Pulmonary artery endothelial cell (primary cell): ENCODE measurements around the gene NIP7. TPM values are rescaled to one million over a fixed set of nuclear protein-coding genes. Genes with fewer than 3 reads are reported as not detected.
"Not testable (repeated sequence)": the region's sequence is repeated elsewhere in the genome, so short reads cannot be mapped to it uniquely, and the experiment has no call there.

Experiments used
- DNase-seq: peaks from one replicate; pipeline ENCODE4 v3.0.0-alpha.2; 2011; ENCODE audit warnings: low read depth, low spot score
- total RNA-seq: library from RNA; depleted of rRNA; stranded (reverse); fragments of >200 nt; gene quantifications from 2 replicates; pipeline ENCODE4 v1.2.3, GENCODE V29; 2014

The NIP7 gene
- total RNA-seq, 1 donor from 2014 or later, result 39.8 TPM

- DNase-seq, result no peak
Measured at GRCh38 chr16:69344171-69344570, 4.6 kb downstream of the NIP7 start.

GRCh38 chr16:69345923-69346322 is 6.4 kb downstream of the NIP7 start:
- DNase-seq, result no peak

DNA sequence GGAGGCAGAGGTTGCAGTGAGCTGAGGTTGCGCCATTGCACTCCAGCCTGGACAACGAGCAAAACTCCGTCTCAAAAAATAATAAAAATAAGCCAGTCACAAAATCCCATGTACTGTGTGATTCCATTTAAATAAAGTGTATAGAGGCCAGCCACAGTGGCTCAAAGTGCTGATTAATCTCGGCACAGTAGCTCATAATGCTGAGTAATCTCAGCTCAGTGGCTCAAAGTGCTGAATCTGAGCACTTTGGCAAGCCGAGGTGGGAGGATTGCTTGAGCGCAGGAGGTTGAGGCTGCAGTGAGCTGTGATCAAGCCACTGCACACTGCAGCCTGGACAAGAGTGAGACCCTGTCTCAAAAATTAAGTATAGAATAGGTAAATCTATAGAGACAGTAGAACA is 7.1 kb downstream of the NIP7 start:
- no peak for DNase-seq

DNA sequence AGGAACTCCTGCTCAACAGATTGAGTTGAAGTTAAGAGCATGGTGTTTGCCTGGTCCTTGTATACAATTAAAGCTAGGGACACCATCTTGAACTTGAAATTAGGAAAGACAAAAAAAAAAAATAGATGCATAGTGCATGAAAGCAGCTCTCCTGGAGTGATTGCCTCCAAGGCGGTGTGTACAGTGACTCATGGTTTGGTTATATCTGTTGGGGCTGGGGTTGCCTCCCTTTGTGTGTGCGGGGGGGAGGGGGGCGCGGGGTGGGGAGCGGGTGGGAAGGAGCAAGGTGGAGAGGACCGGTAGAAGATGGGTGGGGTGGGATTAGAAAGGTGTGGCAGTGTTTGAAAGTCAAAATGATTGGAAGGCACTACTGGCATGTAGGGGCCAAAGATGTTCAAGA is 8.7 kb downstream of the NIP7 start:
- no peak for DNase-seq

DNA sequence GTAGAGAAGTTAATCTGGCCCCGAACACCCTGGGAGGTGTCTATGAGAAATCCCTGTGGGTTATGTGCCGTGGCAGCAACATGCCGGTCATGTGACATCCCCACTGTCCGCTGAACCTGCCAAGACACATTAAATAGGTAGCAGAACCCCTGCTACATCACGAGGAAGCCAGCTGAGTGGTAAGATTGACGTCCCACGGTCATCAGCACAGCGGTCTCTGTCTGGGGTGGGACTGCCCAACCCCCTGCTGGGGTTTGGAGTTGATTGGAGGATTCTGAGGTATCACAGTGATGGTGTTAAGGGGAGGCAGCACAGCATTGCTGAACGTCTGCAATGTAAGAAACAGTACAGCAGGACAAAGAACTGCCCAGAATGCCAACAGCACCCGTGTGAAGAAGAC is 10.0 kb downstream of the NIP7 start:
- no peak for DNase-seq

DNA sequence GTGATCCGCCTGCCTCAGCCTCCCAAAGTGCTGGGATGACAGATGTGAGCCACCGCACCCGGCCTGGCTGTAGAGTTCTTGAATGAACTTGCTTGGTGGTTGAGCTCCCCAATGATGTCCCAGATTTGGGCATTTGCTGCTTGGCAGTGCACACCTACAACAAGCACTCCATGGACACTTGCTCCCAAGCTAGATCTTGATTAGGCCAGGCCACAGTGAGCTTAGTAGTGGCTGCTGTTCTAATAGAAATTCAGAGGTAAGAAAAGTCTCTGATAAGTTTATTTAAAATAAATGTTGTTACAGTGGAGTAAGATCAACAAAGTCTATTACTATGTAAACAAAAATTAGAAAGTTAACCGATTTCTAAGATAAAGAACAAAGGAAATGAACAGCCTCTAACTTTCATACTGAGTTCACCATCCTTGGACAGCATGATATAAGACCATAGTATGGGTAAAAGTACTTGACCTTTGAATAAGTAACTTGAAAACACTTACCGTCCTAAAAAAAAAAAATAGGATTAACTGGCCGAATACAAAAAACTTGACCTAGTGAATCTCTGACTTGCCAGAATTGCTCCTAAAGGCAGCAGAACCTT is 11.1 kb downstream of the NIP7 start:
- no peak for DNase-seq

DNA sequence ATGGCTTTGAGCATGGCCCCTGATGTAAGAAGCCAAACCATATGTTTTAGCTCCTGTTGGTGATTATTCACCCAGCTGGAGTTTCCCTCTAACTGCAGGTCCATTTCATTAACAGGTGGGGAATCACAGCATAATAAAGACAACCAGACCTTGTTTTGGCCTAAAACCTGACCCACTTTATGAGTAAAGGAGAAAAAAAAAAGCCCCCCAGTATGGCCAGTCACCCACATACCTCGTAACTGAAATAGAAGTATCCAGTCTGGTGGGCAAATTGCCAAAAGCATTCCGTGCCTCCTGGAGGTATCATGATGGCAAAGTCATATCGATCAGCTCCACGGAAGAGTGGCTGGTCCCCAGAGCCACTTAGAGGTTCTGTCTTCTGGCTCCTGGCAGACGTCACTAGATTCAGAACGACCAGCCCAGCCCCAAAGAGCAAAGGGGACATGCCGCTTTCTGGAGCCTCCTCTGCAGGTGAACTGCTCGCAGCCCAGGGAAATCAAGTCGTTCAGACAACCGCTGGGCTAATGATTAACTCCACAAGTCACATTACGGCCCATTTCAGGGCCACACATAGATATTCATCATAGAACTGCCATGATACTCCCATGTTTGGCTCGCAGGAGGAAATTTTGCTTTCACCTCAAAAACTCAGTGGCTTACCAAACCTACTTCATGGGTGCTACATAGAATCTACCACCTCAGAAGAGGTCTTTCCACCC is 11.9 kb downstream of the NIP7 start, which contains the start of gene TMED6:
Gene TMED6 (minus strand): TSS at position 478 of the 719 bp plus-strand sequence. CDS start 33 bp downstream, at position 445.
- DNase-seq, result no peak

GRCh38 chr16:69360070-69360469 is 20.5 kb downstream of the NIP7 start:
- not testable (repeated sequence) for DNase-seq

- no peak for DNase-seq
Measured at GRCh38 chr16:69363281-69363717, 23.7 kb downstream of the NIP7 start.

DNA sequence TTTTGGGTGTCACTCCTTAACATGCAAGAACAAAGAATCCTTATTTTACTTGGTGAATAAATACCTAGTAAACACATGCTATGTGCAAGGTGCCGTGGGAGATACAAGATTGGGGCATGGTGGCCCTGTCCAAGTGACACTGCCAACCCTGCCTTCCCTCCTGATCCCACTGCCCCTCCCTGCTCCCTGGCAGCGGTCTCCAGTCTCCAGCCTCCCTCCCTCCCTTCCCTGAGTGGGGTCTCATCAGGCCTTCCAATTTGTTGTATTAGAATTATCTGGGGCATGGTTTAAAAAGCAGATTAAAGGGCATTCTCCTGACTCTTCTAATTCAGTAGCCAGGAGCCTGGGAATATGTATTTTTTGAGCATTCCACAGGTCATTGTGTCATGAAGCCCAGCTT is 24.5 kb downstream of the NIP7 start:
- no peak for DNase-seq

- no peak for DNase-seq
Measured at GRCh38 chr16:69365901-69366300, 26.3 kb downstream of the NIP7 start.

DNA sequence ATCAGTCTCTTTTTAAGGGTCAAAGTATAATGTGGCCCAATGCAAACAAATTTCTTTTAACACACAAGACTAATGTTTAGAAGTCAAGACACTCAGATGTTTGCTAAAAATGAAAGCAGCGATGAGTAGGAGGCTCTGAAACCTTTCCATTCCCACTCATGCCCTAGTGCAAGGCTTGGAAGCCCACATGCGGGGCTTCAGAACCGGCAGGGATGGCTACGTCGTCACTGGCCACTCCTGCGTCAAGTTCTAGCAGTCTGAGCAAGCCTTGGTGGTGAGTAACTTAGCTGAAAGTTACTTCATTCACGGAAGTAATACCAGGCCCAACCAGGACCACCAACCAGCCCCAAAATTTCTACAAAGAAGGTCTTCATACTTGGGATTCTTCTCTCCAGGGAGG is 26.9 kb downstream of the NIP7 start:
- no peak for DNase-seq

- DNase-seq, result peak; percentile 39
Measured at GRCh38 chr16:69367980-69368379, 28.4 kb downstream of the NIP7 start.

GRCh38 chr16:69368866-69369265 is 29.3 kb downstream of the NIP7 start:
- no peak for DNase-seq

DNA sequence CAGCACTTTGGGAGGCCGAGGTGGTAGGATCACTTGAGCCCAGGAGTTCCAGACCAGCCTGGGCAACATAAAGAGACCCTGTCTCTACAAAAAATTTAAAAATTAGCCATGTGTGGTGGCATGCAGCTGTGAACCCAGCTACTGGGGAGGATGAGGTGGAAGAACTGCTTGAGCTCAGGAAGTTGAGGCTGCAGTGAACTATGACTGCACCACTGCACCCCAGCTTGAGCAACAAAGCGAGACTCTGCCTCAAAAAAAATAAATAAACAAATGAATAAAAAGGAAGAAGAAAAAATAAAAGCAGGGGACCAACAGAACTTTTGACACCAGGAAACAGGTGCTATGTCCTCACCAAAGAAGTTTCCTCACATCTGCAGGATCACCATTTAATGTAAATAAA is 32.0 kb downstream of the NIP7 start:
- no peak for DNase-seq

- no peak for DNase-seq
Measured at GRCh38 chr16:69373019-69373418, 33.4 kb downstream of the NIP7 start.

GRCh38 chr16:69376393-69377059 is 37.0 kb downstream of the NIP7 start:
- DNase-seq, result no peak

DNA sequence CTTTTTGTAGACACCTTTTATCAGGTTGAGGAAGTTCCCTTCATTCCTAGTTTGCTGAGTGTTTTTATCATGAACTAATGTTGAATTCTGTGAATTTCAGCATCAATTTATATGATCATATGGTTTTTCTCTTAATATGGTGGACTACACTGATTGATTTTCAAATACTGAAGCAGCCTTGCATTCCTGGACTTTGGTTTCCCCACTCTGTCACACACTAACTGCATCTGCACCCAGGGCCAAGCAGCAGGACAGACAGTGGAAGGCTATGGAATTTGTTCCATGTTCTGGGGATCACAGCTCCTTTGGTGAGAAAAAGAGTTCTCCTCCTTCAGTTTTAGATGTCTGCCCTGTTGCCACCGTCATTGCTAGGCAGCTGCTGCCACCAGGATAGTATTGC is 38.5 kb downstream of the NIP7 start:
- no peak for DNase-seq

- no peak for DNase-seq
Measured at GRCh38 chr16:69378760-69379159, 39.2 kb downstream of the NIP7 start.

DNA sequence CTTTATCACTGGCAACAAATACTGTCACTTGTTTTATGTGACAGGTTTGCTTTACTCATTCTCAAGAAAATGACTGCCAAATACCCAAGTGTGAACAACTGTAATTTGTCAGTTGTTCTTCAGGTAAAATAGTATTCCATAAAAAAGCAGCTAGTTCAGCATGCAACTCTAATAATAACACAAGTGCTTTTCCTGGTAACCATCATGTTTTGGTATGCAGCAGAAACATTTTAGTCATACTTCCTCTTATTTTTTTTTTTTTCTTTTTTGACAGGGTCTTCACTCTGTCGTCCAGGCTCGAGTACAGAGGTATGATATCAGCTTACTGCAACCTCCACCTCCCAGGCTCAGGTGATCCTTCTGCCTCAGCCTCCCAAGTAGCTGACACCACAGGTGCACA is 41.7 kb downstream of the NIP7 start:
- no peak for DNase-seq

DNA sequence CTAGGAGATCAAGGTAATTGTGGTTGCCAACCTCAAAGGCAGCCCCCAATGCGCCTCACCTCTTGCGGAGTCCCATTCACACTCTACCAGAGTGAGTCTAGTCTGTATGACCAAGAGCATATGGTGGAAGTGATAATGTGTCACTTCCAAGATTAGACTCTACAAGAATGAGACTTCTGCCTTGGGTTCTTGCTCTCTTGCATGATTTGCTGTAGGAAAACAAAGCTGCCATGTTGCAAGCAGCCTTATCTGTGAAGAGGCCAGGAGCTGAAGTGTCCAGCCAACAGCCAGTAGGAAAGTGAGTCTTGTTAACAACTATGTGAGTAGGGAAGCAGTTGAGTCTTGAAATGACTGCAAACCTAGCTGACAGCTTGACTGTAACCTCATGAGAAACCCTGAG is 42.8 kb downstream of the NIP7 start:
- no peak for DNase-seq

DNA sequence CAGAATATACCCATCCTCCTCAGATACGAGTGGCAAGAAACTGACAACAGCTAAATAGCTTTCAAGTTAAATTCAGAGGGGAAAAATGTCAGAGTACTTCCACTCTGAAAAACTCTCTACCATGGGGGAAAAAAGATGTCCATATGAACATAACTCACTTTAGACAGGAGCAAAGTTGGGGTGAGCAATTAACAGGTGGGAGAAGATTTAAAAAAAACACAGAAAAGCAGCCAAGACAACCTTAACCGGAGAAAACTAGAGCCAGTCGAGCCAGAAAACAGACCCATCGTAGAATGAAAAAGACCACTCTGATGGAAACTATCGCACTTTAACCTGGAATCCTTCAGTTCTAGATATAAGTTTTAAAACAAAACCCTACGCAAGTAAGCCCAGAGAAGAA is 45.4 kb downstream of the NIP7 start:
- DNase-seq, result no peak

DNA sequence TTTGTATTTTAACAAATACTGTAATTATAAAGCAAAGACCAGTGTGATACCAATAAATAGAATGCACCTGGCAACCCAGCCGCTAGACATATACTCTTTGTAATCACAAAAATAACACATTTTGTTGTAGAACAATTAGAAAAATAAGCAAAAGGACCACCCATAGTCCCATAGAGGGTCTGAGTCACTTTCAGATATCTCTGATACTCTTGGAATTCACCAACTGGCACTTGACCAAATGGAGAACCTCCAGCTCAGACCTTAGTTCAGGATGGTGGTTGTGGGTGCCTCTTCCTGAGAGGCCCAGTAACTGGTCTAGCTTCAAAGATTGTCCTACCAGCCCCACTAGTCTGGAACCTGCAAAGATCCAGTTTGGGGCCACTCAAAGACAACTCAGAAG is 47.0 kb downstream of the NIP7 start:
- no peak for DNase-seq
